Stomach (tissue), 19 donors: ENCODE results near the gene NLRP3. TPM values are rescaled to one million over a fixed set of nuclear protein-coding genes. Genes with fewer than 3 reads are reported as not detected.
"Not testable (repeated sequence)": the region's sequence is repeated elsewhere in the genome, so short reads cannot be mapped to it uniquely, and the experiment has no call there.

Experiments
- DNase-seq, 2 donors: peaks; one replicate each; pipeline versions ENCODE4 v3.0.0 to v3.0.0-alpha.2; 2013 to 2019
- H3K27ac ChIP-seq, 5 donors: fragments of 200-600 bp in 4 of 5; sonication (generic) in 4 of 5; one replicate each; pipeline ENCODE4 v1.5.1; 2013 to 2019; ENCODE audit warnings: mild to moderate bottlenecking in 1 of 5, moderate library complexity in 1 of 5
- H3K27me3 ChIP-seq, 3 donors: fragments of 200-600 bp; sonication (generic); one replicate each; pipeline ENCODE4 v1.5.1; 2017 to 2019; ENCODE audit warnings: mixed run types in 1 of 3
- H3K36me3 ChIP-seq, 4 donors: fragments of 200-600 bp; sonication (generic); 1 replicate in 3 of 4; 2 replicates in 1 of 4; pipeline ENCODE4 v1.5.1; 2016 to 2019
- H3K4me1 ChIP-seq, 4 donors: fragments of 200-600 bp; sonication (generic); one replicate each; pipeline ENCODE4 v1.5.1; 2016 to 2019
- H3K4me3 ChIP-seq, 4 donors: fragments of 200-600 bp; sonication (generic) in 3 of 4; one replicate each; pipeline ENCODE4 v1.5.1; 2016 to 2019; ENCODE audit warnings: mild to moderate bottlenecking in 1 of 4
- H3K9me3 ChIP-seq, 4 donors: fragments of 200-600 bp; sonication (generic); one replicate each; pipeline ENCODE4 v1.5.1; 2016 to 2019
- CTCF ChIP-seq, 7 experiments: fragments of 450-650 bp in 4 of 7; fragments of 200-600 bp in 3 of 7; sonication (generic) in 3 of 7; IDR thresholded peaks; one replicate each; pipeline ENCODE4 v1.5.1; 2016 to 2019; ENCODE audit warnings: antibody characterized with exemption in 7 of 7, control low read depth in 2 of 7, mild to moderate bottlenecking in 1 of 7
- EP300 ChIP-seq: sonication (generic); formaldehyde crosslinking; IDR thresholded peaks from one replicate; pipeline ENCODE4 v1.6.1; 2017; ENCODE audit warnings: antibody characterized with exemption
- POLR2A ChIP-seq, 4 donors: fragments of 450-650 bp; IDR thresholded peaks; one replicate each; pipeline ENCODE4 v1.6.1; 2016; ENCODE audit warnings: antibody characterized with exemption in 4 of 4, control low read depth in 2 of 4, mild to moderate bottlenecking in 1 of 4, moderate library complexity in 1 of 4
- POLR2AphosphoS5 ChIP-seq, 3 donors: sonication (generic); formaldehyde crosslinking; IDR thresholded peaks; one replicate each; pipeline ENCODE4 v1.6.1; 2016; ENCODE audit warnings: antibody characterized with exemption in 3 of 3
- WGBS, 5 donors: extraction: QIAGEN DNeasy Blood & Tissue Kit in 3 of 5; methylation state at CpG; one replicate each; pipeline versions ENCODE4 v1.1.5 to v1.1.7; 2013 to 2018; 5-methylcytosine and 5-hydroxymethylcytosine counted together
- intact Hi-C: fragments of 100-400 bp; cut with DNase I; formaldehyde crosslinking; loops from one replicate; pipeline ENCODE4 v1.15.1; 2023; ENCODE audit warnings: low total_unique reads
- long read RNA-seq, 10 donors: transcript quantifications; one replicate each; lab custom pipeline, GENCODE V29; 2026
- polyA plus RNA-seq, 3 donors: library from polyadenylated mRNA; stranded (reverse); fragments of 200-250 nt; gene quantifications; one replicate each; pipeline ENCODE4 v1.2.3, GENCODE V29; 2013
- total RNA-seq, 5 donors: library from RNA; depleted of rRNA; stranded (reverse); fragments of >200 nt; gene quantifications; one replicate each; pipeline versions ENCODE4 v1.1.0 to v1.2.3, GENCODE V29; 2014 to 2016
- donor health status: healthy with polysubstance abuse.
- donor health status: Bipolar disorder and iron deficiency.
- donor health status: healthy.

Gene NLRP3
- total RNA-seq = 1 to 10 TPM in 3 of 5 donors, under 1 TPM in 1, not detected in 1; under 0.01 to 5.5 (median 3.5) TPM
- 1 to 10 TPM in 1 of 3 donors, under 1 TPM in 2; 0.20 to 2.3 (median 0.61) TPM for polyA plus RNA-seq
- long read RNA-seq, donor 1 = 0 reads
- long read RNA-seq, donor 2 = 0 reads
- long read RNA-seq, donor 3 = 0 reads
- long read RNA-seq, donor 4 = 0 reads
- long read RNA-seq, donor 5 = 0 reads
- long read RNA-seq, donor 6 = 0 reads
- long read RNA-seq, donor 7 = 0 reads
- long read RNA-seq, donor 8 = 0 reads
- long read RNA-seq, donor 9 = 0 reads
- long read RNA-seq, donor 10 = 0 reads

- H3K4me3 ChIP-seq = peak within 1 kb of the TSS; percentile 17 to 32 (median 22)
- DNase-seq = peak; percentile 34 to 44
- H3K4me1 ChIP-seq = no peaks in the 10 kb centered on the region
- WGBS, 5 donors = 60 to 74% (median 70%) methylated on average over 16 to 19 of the region's 19 CpGs
- H3K27ac ChIP-seq = peak within 1 kb of the TSS in 4 of 5 donors; percentile 33 to 59 (median 46)
- intact Hi-C loops = no loop called here
- peaks cover 0 to 11% (median 0%) of the 10 kb centered on the region in 3 donors for H3K27me3 ChIP-seq
- no peaks in the 10 kb centered on the region for H3K9me3 ChIP-seq
- no peak for TF ChIP-seq EP300
- TF ChIP-seq POLR2A (IDR thresholded peaks at IDR 0.05) = no peak
- no peak for TF ChIP-seq CTCF (IDR thresholded peaks at IDR 0.05)
- peak in 2 of 3 donors; percentile 31 to 58 for TF ChIP-seq POLR2AphosphoS5 (IDR thresholded peaks at IDR 0.05)
- H3K36me3 ChIP-seq = no peaks in the 10 kb centered on the region
These were observed at the start of gene NLRP3 for GRCh38 chr1:247415423-247416361. Gene NLRP3, plus strand, starts transcription at chr1:247416173. Its CDS starts 2,628 bp downstream, at chr1:247418801.

- H3K36me3 ChIP-seq, H3K4me3 ChIP-seq, DNase-seq, intact Hi-C loops, H3K4me1 ChIP-seq, H3K27ac ChIP-seq: not testable (repeated sequence)
- WGBS, 5 donors = 75 to 100% (median 89%) methylated on average over 1 of the region's 1 CpG
- H3K27me3 ChIP-seq = peaks cover 0 to 43% (median 12%) of the 10 kb centered on the region in 3 donors
- H3K9me3 ChIP-seq = peaks cover 0 to 11% (median 1%) of the 10 kb centered on the region in 4 donors
These were observed 49.6 kb upstream of the NLRP3 start for GRCh38 chr1:247366345-247366744.

GRCh38 chr1:247366926-247367645, 48.9 kb upstream of the NLRP3 start:
- Histone ChIP-seq H3K27ac (no peak overlapping the region), H3K4me1 (peaks cover 0 to 5% (median 0%) of the 10 kb centered on the region in 4 donors), H3K9me3 (peaks cover 0 to 11% (median 1%) of the 10 kb centered on the region in 4 donors), H3K27me3 (peaks cover 0 to 45% (median 12%) of the 10 kb centered on the region in 3 donors), H3K4me3 (no peak overlapping the region), H3K36me3 (no peaks in the 10 kb centered on the region)
- DNase-seq = no peak
- WGBS, 5 donors = 74 to 84% (median 81%) methylated on average over 4 of the region's 4 CpGs
- intact Hi-C loops = no loop called here
- TF ChIP-seq CTCF (IDR thresholded peaks at IDR 0.05) (no peak), EP300 (no peak), POLR2AphosphoS5 (IDR thresholded peaks at IDR 0.05) (no peak), POLR2A (IDR thresholded peaks at IDR 0.05) (no peak)

- Histone ChIP-seq H3K27ac (no peak overlapping the region), H3K4me3 (no peak overlapping the region), H3K9me3 (peaks cover 0 to 11% (median 1%) of the 10 kb centered on the region in 4 donors), H3K4me1 (peaks cover 0 to 11% (median 2%) of the 10 kb centered on the region in 4 donors), H3K27me3 (peaks cover 0 to 45% (median 12%) of the 10 kb centered on the region in 3 donors), H3K36me3 (no peaks in the 10 kb centered on the region)
- TF ChIP-seq CTCF (IDR thresholded peaks at IDR 0.05) = no peak
- TF ChIP-seq EP300 = no peak
- no peak for TF ChIP-seq POLR2AphosphoS5 (IDR thresholded peaks at IDR 0.05)
- TF ChIP-seq POLR2A (IDR thresholded peaks at IDR 0.05) = no peak
- 61 to 69% (median 66%) methylated on average over 6 of the region's 6 CpGs for WGBS, 5 donors
- intact Hi-C loops = no loop called here
- peak in 1 of 2 donors; percentile 21 for DNase-seq
These were observed 48.1 kb upstream of the NLRP3 start for GRCh38 chr1:247367786-247368422.
